Right atrium auricular region (tissue), 2 donors: ENCODE data around the gene C6orf89. TPM values are rescaled to one million over a fixed set of nuclear protein-coding genes. Genes with fewer than 3 reads are reported as not detected.

Source experiments
- DNase-seq: peaks from one replicate; pipeline ENCODE4 v3.0.0-alpha.2; 2019; ENCODE audit warnings: low spot score
- H3K27ac ChIP-seq, 2 donors: fragments of 200-600 bp; sonication (generic); 1 replicate in 1 of 2; 2 replicates in 1 of 2; pipeline ENCODE4 v1.5.1; 2016 to 2019
- H3K27me3 ChIP-seq, 2 donors: fragments of 200-600 bp; sonication (generic); one replicate each; pipeline versions ENCODE4 v1.5.1 to v1.6.0; 2017 to 2019
- H3K36me3 ChIP-seq: fragments of 200-600 bp; sonication (generic); one replicate; pipeline ENCODE4 v1.5.1; 2016
- H3K4me1 ChIP-seq, 2 donors: fragments of 200-600 bp; sonication (generic); one replicate each; pipeline versions ENCODE4 v1.5.1 to v1.6.0; 2017 to 2019
- H3K4me3 ChIP-seq, 2 donors: fragments of 200-600 bp; sonication (generic); 1 replicate in 1 of 2; 2 replicates in 1 of 2; pipeline ENCODE4 v1.5.1; 2017 to 2019; ENCODE audit warnings: mild to moderate bottlenecking in 1 of 2, moderate library complexity in 1 of 2
- H3K9me3 ChIP-seq, 2 donors: fragments of 200-600 bp; sonication (generic); one replicate each; pipeline ENCODE4 v1.5.1; 2019
- CTCF ChIP-seq, 2 donors: fragments of 200-600 bp; sonication (generic); IDR thresholded peaks; one replicate each; pipeline ENCODE4 v1.5.1; 2019; ENCODE audit warnings: antibody characterized with exemption in 2 of 2
- total RNA-seq, 2 donors: library from RNA; depleted of rRNA; stranded (reverse); fragments of >200 nt; gene quantifications; one replicate each; pipeline ENCODE4 v1.1.0, GENCODE V29; 2016

C6orf89 gene
- total RNA-seq, 2 donors from 2014 or later: 55.0 to 59.5 TPM

GRCh38 chr6:36856277-36856676 is 29.5 kb upstream of the C6orf89 start:
- peaks cover 7% of the 10 kb centered on the region for H3K36me3 ChIP-seq
- no peak overlapping the region for H3K4me3 ChIP-seq
- DNase-seq: no peak
- peaks cover 0 to 52% of the 10 kb centered on the region in 2 donors for H3K4me1 ChIP-seq
- H3K27ac ChIP-seq: peak overlapping the region; percentile 71 to 91
- no peaks in the 10 kb centered on the region for H3K9me3 ChIP-seq
- H3K27me3 ChIP-seq: no peaks in the 10 kb centered on the region
- no peak for TF ChIP-seq CTCF (IDR thresholded peaks at IDR 0.05)

- Histone ChIP-seq H3K9me3 (no peaks in the 10 kb centered on the region), H3K27me3 (no peaks in the 10 kb centered on the region), H3K27ac (peak overlapping the region; percentile 71 to 91)
Observed at GRCh38 chr6:36857325-36857724, 28.4 kb upstream of the C6orf89 start.

GRCh38 chr6:36858407-36858981 is 27.3 kb upstream of the C6orf89 start:
- Histone ChIP-seq H3K27ac (peak overlapping the region; percentile 35 to 53), H3K27me3 (no peaks in the 10 kb centered on the region), H3K4me1 (peaks cover 0 to 43% of the 10 kb centered on the region in 2 donors), H3K4me3 (no peak overlapping the region), H3K36me3 (peaks cover 7% of the 10 kb centered on the region), H3K9me3 (no peaks in the 10 kb centered on the region)
- TF ChIP-seq CTCF (IDR thresholded peaks at IDR 0.05): no peak
- peak; percentile 62 for DNase-seq

More at GRCh38 chr6:36857325-36857724, 28.4 kb upstream of the C6orf89 start:
- Histone ChIP-seq H3K36me3 (peaks cover 7% of the 10 kb centered on the region), H3K4me3 (no peak overlapping the region), H3K4me1 (peaks cover 0 to 43% of the 10 kb centered on the region in 2 donors)
- TF ChIP-seq CTCF (IDR thresholded peaks at IDR 0.05): no peak
- DNase-seq: peak; percentile 16

- Histone ChIP-seq H3K36me3 (peaks cover 2% of the 10 kb centered on the region), H3K4me3 (no peak overlapping the region), H3K27me3 (no peaks in the 10 kb centered on the region), H3K9me3 (no peaks in the 10 kb centered on the region), H3K27ac (peak overlapping the region in 1 of 2 donors; percentile 2), H3K4me1 (peaks cover 0 to 40% of the 10 kb centered on the region in 2 donors)
- no peak for TF ChIP-seq CTCF (IDR thresholded peaks at IDR 0.05)
- peak; percentile 43 for DNase-seq
Observed at GRCh38 chr6:36860126-36860525, 25.6 kb upstream of the C6orf89 start.

GRCh38 chr6:36862164-36862847 is 23.4 kb upstream of the C6orf89 start:
- Histone ChIP-seq H3K36me3 (no peaks in the 10 kb centered on the region), H3K27ac (peak overlapping the region; percentile 77 to 95), H3K4me1 (peaks cover 0 to 42% of the 10 kb centered on the region in 2 donors), H3K27me3 (no peaks in the 10 kb centered on the region), H3K9me3 (no peaks in the 10 kb centered on the region), H3K4me3 (no peak overlapping the region)
- DNase-seq: no peak
- no peak for TF ChIP-seq CTCF (IDR thresholded peaks at IDR 0.05)
